ENCODE measurements around the gene ARID5B. TPM values are rescaled to one million over a fixed set of nuclear protein-coding genes. Genes with fewer than 3 reads are reported as not detected.

The ARID5B gene
- total RNA-seq, 2 experiments from 2014 or later, result 26.7 to 28.3 TPM

DNA sequence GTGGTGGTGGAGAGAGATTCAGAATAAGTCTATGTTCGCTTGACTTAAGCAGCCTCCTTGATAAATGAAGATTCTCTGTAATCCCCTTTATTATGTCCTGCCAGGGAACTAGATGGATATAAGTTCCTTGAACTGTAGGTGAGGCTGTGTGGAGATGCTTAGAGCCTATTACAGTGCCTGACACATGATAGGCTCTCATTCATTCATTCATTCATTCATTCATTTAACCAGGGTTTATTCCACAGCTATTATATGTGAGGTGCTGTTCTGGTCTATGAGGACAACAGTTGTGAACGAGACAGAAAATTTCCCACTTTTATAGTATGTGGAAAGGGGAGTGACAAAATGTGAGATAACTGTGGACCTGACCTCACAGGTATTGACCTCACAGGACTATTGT is 105.6 kb downstream of the ARID5B start:
- TF ChIP-seq, protein P1, sequence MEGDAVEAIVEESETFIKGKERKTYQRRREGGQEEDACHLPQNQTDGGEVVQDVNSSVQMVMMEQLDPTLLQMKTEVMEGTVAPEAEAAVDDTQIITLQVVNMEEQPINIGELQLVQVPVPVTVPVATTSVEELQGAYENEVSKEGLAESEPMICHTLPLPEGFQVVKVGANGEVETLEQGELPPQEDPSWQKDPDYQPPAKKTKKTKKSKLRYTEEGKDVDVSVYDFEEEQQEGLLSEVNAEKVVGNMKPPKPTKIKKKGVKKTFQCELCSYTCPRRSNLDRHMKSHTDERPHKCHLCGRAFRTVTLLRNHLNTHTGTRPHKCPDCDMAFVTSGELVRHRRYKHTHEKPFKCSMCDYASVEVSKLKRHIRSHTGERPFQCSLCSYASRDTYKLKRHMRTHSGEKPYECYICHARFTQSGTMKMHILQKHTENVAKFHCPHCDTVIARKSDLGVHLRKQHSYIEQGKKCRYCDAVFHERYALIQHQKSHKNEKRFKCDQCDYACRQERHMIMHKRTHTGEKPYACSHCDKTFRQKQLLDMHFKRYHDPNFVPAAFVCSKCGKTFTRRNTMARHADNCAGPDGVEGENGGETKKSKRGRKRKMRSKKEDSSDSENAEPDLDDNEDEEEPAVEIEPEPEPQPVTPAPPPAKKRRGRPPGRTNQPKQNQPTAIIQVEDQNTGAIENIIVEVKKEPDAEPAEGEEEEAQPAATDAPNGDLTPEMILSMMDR (IDR thresholded peaks at IDR 0.05), result no peak
- no peaks in the 10 kb centered on the region for H3K9me3 Mint-ChIP-seq
- POLR2A ChIA-PET, result no interaction called here
- H3K36me3 Mint-ChIP-seq (ENCODE audit: low read depth), result peaks cover 81% of the 10 kb centered on the region
- peaks cover 56% of the 10 kb centered on the region for H3K4me1 Mint-ChIP-seq (ENCODE audit: low read depth)
- ATAC-seq (no peak), DNase-seq (no peak)
- H3K27me3 Mint-ChIP-seq, result no peaks in the 10 kb centered on the region
- H3K27ac Mint-ChIP-seq, result no peak overlapping the region
- no peak overlapping the region for H3K4me3 Mint-ChIP-seq
- CTCF ChIA-PET, result interaction anchor here (1.2 kb wide), 1 partner anchor 22 kb away, joined by 3 read pairs; no protein-coding TSS in a partner anchor
- intact Hi-C loops (cut with micrococcal nuclease), result no loop called here

DNA sequence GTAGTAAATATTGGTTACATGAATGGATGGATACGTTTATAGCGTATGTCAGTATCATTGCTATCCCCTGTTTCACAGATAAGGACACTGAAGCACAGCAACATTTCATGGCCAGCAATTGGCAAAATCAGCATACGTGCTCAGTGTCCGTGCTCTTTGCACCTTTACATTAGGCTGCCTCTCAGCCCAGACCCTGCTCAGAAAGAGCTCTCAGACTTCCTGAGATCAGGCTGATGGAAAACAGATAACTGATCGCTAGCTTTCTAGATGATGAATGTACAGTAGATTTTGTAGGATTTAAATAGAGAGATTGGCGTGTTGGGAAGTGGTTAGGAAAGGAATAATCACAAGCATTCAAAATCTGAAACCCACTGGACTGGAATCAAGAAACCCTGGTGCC is 106.7 kb downstream of the ARID5B start:
- Mint-ChIP-seq H3K4me3 (no peak overlapping the region), H3K9me3 (no peaks in the 10 kb centered on the region), H3K36me3 (ENCODE audit: low read depth) (peaks cover 77% of the 10 kb centered on the region), H3K27me3 (no peaks in the 10 kb centered on the region), H3K27ac (no peak overlapping the region), H3K4me1 (ENCODE audit: low read depth) (peaks cover 51% of the 10 kb centered on the region)
- no peak for ATAC-seq
- POLR2A ChIA-PET, result no interaction called here
- TF ChIP-seq, protein P1 (IDR thresholded peaks at IDR 0.05), result no peak
- DNase-seq, result no peak
- intact Hi-C loops (cut with micrococcal nuclease), result no loop called here
- CTCF ChIA-PET, result interaction anchor here (0.6 to 2.1 kb wide), 3 partner anchors 21 to 111 kb away, joined by 3 to 5 read pairs (median 3); no protein-coding TSS in a partner anchor

DNA sequence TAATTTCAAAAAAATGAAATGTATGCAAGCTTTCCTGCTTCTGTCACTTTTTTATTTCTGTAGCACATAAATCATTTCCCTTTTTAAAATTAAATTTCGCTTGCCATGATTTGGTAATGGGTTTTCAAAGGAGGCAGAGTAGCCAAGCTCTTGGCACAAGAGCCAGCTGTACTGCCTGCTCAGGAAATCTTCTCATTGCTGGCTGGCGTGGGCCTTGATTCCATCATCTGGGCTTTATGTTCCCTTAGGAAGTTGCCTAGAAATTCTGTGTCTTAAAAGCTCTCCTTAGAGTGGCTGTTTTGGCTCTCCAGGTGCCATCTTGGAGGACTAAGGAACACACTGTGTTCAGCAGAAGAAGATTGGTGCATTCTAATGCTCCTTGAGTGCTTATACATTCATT is 107.4 kb downstream of the ARID5B start:
- TF ChIP-seq, protein P1 (IDR thresholded peaks at IDR 0.05), result no peak
- Mint-ChIP-seq H3K9me3 (no peaks in the 10 kb centered on the region), H3K27ac (no peak overlapping the region), H3K4me3 (no peak overlapping the region), H3K36me3 (ENCODE audit: low read depth) (peaks cover 75% of the 10 kb centered on the region), H3K4me1 (ENCODE audit: low read depth) (peaks cover 46% of the 10 kb centered on the region), H3K27me3 (no peaks in the 10 kb centered on the region)
- ChIA-PET CTCF (interaction anchor here (2.1 kb wide), 1 partner anchor 29 kb away, joined by 5 read pairs; no protein-coding TSS in a partner anchor), POLR2A (interaction anchor here (0.6 to 1.3 kb wide), 2 partner anchors 11 to 74 kb away, joined by 3 to 4 read pairs; no protein-coding TSS in a partner anchor)
- ATAC-seq (no peak), DNase-seq (no peak)
- intact Hi-C loops (cut with micrococcal nuclease), result no loop called here

DNA sequence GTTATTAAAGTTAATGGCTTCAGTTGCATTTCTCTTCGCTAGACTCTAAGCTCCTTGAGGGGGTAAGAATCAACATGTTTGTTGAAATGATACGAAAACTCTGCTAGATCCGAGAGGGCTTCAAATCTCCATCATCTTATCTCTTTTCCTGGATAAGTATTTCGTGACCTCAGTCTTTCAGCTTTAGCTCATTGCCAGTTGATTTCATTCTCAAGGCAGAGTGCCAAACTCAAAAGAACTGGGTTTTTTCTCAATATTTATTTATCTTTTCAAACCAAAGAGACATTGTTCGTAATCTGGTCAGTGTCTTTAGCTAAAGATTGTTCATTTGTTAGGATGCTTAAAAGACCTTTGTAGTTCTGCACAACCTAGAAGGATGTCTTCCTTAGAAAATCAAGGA is 108.9 kb downstream of the ARID5B start:
- Mint-ChIP-seq H3K27me3 (no peaks in the 10 kb centered on the region), H3K9me3 (no peaks in the 10 kb centered on the region), H3K4me1 (ENCODE audit: low read depth) (peaks cover 32% of the 10 kb centered on the region), H3K4me3 (no peak overlapping the region), H3K36me3 (ENCODE audit: low read depth) (peaks cover 73% of the 10 kb centered on the region), H3K27ac (no peak overlapping the region)
- DNase-seq, result no peak
- ChIA-PET CTCF (interaction anchor here (1.0 kb wide), 2 partner anchors 9 to 235 kb away, joined by 3 read pairs; no protein-coding TSS in a partner anchor), POLR2A (interaction anchor here (1.3 kb wide), 1 partner anchor 10 kb away, joined by 3 read pairs; no protein-coding TSS in a partner anchor)
- TF ChIP-seq, protein P1 (IDR thresholded peaks at IDR 0.05), result no peak
- intact Hi-C loops (cut with micrococcal nuclease), result no loop called here
- ATAC-seq, result no peak

DNA sequence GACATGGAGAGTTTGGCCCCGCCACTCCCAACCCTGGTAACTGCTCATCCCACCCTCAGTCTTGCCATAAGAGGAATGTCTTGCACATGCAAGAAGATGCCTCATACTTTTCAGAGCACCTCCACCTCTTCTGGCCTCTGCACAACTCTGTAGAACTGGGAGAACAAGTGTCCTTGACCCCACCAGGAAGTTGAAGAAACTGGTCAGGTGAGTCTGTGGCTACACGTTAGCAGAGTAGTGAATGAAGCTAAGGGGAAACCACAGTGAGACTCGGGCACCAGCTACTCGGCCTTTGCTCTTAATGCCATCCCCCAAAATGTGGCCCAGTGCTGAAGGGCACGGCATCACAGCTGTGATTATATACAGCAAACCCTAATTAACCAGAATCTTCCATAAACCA is 110.1 kb downstream of the ARID5B start:
- ATAC-seq, result no peak
- TF ChIP-seq, protein P1 (IDR thresholded peaks at IDR 0.05), result no peak
- DNase-seq, result no peak
- ChIA-PET POLR2A (interaction anchor here (0.9 to 1.7 kb wide), 3 partner anchors 12 to 38 kb away, joined by 3 to 4 read pairs (median 4); no protein-coding TSS in a partner anchor), CTCF (interaction anchor here (1.0 kb wide), 1 partner anchor 193 kb away, joined by 3 read pairs; no protein-coding TSS in a partner anchor)
- Mint-ChIP-seq H3K36me3 (ENCODE audit: low read depth) (peaks cover 63% of the 10 kb centered on the region), H3K4me1 (ENCODE audit: low read depth) (peaks cover 25% of the 10 kb centered on the region), H3K4me3 (no peak overlapping the region), H3K9me3 (no peaks in the 10 kb centered on the region), H3K27ac (no peak overlapping the region), H3K27me3 (no peaks in the 10 kb centered on the region)
- intact Hi-C loops (cut with micrococcal nuclease), result no loop called here
